ENCODE measurements around the gene UQCRC2.

UQCRC2 gene

DNA sequence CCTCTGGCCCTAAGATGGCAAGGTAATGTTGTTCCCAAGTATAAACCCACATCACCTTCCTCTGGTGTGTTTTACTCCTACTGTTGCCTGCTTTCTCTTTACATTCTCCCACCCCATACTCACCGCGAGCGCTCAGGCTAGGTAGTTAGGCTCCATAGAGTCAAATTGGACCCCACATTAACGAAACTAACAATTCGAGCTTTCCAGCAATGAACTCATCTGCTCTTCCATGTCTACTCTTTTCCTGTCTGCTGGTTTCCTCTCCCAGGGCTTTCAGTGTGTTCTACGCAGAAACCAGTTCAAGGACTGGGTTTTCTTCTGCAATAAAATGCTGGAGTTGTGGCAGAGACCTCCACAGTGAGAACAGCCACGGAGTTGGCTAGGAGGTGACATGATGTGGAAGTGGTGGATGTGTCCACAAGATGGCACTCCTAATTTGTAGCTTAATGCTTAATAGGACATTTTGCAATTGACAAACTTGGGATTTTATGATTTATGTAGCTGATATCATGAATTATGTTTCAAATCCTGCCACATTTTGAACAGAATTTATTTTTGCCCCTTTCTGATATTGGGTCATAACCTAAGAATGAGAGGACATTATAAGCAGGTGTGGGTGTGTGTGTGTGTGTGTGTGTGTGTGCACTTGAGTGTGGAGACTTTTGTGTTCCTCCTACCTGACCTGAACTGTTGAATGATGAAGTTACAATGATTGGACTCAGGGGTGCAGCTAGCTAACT is 2.2 kb upstream of the UQCRC2 start:
- 82 to 89% methylated on average over 7 of the region's 7 CpGs for WGBS, 2 experiments
- H3K4me3 ChIP-seq (ENCODE audit: insufficient read depth, low read depth, low read length), result no peak overlapping the region
- no peak overlapping the region for H3K27ac ChIP-seq (ENCODE audit: insufficient read depth, low read depth, low read length, poor library complexity, severe bottlenecking)
- H3K9me3 ChIP-seq (ENCODE audit: control insufficient read depth, low read length), result no peaks in the 10 kb centered on the region
- H3K36me3 ChIP-seq (ENCODE audit: control insufficient read depth, insufficient read depth, low read length), result no peaks in the 10 kb centered on the region
- peaks cover 7% of the 10 kb centered on the region for H3K4me1 ChIP-seq (ENCODE audit: control insufficient read depth, insufficient read depth, low read length)
- no peaks in the 10 kb centered on the region for H3K27me3 ChIP-seq (ENCODE audit: control insufficient read depth, insufficient read depth, low read length, poor library complexity, severe bottlenecking)

DNA sequence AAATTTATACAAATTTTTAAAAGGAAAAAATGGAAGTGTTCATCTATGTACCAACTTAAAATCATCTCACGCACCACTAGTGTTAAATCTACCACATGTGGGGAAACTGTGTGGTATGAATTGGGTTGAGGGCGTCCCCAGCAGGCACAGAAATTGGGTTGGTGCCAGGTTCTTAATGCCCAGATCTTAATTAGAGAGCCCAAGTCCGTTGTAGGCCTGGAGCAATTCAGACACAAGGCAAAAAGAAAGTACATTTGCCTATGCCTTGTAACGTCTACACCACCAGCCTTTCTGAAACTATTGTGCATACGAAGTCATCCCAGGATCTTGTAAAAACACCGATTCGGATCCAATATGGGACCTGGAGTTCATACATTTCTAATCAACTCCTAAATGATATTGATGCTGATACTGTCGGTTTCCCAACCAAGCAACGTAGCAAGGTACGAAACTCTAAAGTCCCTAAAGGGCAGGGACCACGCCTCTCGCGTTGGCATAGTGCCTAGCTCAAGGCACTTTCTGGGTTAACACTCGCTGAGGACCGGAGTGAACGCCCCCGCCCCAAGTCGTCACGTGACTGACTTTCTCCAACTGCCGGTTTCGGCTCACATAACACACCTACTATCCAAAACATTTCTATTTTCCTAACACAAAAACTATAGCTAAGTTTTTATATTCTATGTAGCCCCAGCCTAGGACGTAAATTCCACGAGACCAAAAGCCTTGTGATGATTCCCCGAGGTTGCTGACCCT is 945 bp upstream of the UQCRC2 start:
- WGBS, 2 experiments, result 5 to 6% methylated on average over 23 of the region's 24 CpGs

DNA sequence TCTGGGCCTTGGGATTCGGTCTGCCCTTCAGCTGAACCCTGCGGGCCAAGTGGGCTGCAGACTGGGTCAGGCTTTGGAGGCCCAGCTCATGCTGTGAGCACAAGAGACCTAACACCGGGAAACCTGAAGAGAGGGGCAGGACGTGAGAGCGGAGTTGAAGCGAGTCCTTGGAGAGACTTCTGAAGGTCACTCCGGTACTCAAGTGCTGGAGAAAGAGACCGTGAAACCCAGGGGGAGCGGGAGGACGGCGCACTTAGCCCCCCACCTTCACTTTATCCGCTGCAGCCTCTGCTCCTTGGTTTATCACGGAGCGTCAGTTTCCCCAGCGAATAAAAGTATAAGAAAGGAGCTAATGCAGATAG is 361 bp downstream of the UQCRC2 start:
- 0 to 1% methylated on average over 15 of the region's 15 CpGs for WGBS, 2 experiments
- peak overlapping the region; percentile 98 for H3K27ac ChIP-seq (ENCODE audit: insufficient read depth, low read depth, low read length, poor library complexity, severe bottlenecking)
- no peaks in the 10 kb centered on the region for H3K27me3 ChIP-seq (ENCODE audit: control insufficient read depth, insufficient read depth, low read length, poor library complexity, severe bottlenecking)
- peak overlapping the region; percentile 77 for H3K4me3 ChIP-seq (ENCODE audit: insufficient read depth, low read depth, low read length)
- no peaks in the 10 kb centered on the region for H3K9me3 ChIP-seq (ENCODE audit: control insufficient read depth, low read length)
- peaks cover 7% of the 10 kb centered on the region for H3K4me1 ChIP-seq (ENCODE audit: control insufficient read depth, insufficient read depth, low read length)
- H3K36me3 ChIP-seq (ENCODE audit: control insufficient read depth, insufficient read depth, low read length), result peaks cover 4% of the 10 kb centered on the region

More for the DNA sequence above, 945 bp upstream of the UQCRC2 start:
- H3K9me3 ChIP-seq (ENCODE audit: control insufficient read depth, low read length), result no peaks in the 10 kb centered on the region
- H3K4me3 ChIP-seq (ENCODE audit: insufficient read depth, low read depth, low read length), result peak overlapping the region; percentile 77
- H3K27ac ChIP-seq (ENCODE audit: insufficient read depth, low read depth, low read length, poor library complexity, severe bottlenecking), result peak overlapping the region; percentile 98
- H3K27me3 ChIP-seq (ENCODE audit: control insufficient read depth, insufficient read depth, low read length, poor library complexity, severe bottlenecking), result no peaks in the 10 kb centered on the region
- peaks cover 7% of the 10 kb centered on the region for H3K4me1 ChIP-seq (ENCODE audit: control insufficient read depth, insufficient read depth, low read length)
- H3K36me3 ChIP-seq (ENCODE audit: control insufficient read depth, insufficient read depth, low read length), result peaks cover 4% of the 10 kb centered on the region

GRCh38 chr16:21957714-21958346 is 4.7 kb downstream of the UQCRC2 start:
- Histone ChIP-seq H3K4me1 (ENCODE audit: control insufficient read depth, insufficient read depth, low read length) (peaks cover 7% of the 10 kb centered on the region), H3K4me3 (ENCODE audit: insufficient read depth, low read depth, low read length) (no peak overlapping the region), H3K9me3 (ENCODE audit: control insufficient read depth, low read length) (no peaks in the 10 kb centered on the region), H3K36me3 (ENCODE audit: control insufficient read depth, insufficient read depth, low read length) (peaks cover 26% of the 10 kb centered on the region), H3K27me3 (ENCODE audit: control insufficient read depth, insufficient read depth, low read length, poor library complexity, severe bottlenecking) (no peaks in the 10 kb centered on the region), H3K27ac (ENCODE audit: insufficient read depth, low read depth, low read length, poor library complexity, severe bottlenecking) (no peak overlapping the region)
- 100% methylated on average over 1 of the region's 1 CpG; no CpG with 5 or more reads in 1 of the 2 experiments for WGBS, 2 experiments

DNA sequence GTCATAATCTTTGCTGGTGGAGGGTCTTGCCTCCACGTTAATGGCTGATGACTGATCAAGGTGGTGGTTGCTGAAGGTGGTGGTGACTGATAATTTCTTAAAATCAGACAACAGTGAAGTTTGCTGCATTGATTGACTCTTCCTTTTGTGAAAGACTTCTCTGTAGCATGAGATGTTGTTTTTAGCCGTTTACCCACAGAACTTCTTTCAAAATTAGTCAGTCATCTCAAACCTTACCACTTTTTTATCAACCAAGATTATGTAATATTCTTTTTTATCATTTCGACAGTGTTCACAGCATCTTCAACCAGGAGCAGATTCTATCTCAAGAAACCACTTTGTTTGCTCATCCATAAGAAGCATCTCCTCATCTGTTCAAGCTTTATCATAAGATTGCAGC is 5.9 kb downstream of the UQCRC2 start:
- 91 to 93% methylated on average over 3 of the region's 3 CpGs for WGBS, 2 experiments
- no peaks in the 10 kb centered on the region for H3K9me3 ChIP-seq (ENCODE audit: control insufficient read depth, low read length)
- no peak overlapping the region for H3K4me3 ChIP-seq (ENCODE audit: insufficient read depth, low read depth, low read length)
- peaks cover 7% of the 10 kb centered on the region for H3K4me1 ChIP-seq (ENCODE audit: control insufficient read depth, insufficient read depth, low read length)
- H3K27ac ChIP-seq (ENCODE audit: insufficient read depth, low read depth, low read length, poor library complexity, severe bottlenecking), result no peak overlapping the region
- no peaks in the 10 kb centered on the region for H3K27me3 ChIP-seq (ENCODE audit: control insufficient read depth, insufficient read depth, low read length, poor library complexity, severe bottlenecking)
- H3K36me3 ChIP-seq (ENCODE audit: control insufficient read depth, insufficient read depth, low read length), result peaks cover 26% of the 10 kb centered on the region

- H3K27ac ChIP-seq (ENCODE audit: insufficient read depth, low read depth, low read length, poor library complexity, severe bottlenecking), result no peak overlapping the region
- no peaks in the 10 kb centered on the region for H3K4me1 ChIP-seq (ENCODE audit: control insufficient read depth, insufficient read depth, low read length)
- no peak overlapping the region for H3K4me3 ChIP-seq (ENCODE audit: insufficient read depth, low read depth, low read length)
- 95 to 98% methylated on average over 5 of the region's 5 CpGs for WGBS, 2 experiments
- no peaks in the 10 kb centered on the region for H3K27me3 ChIP-seq (ENCODE audit: control insufficient read depth, insufficient read depth, low read length, poor library complexity, severe bottlenecking)
- peaks cover 46% of the 10 kb centered on the region for H3K36me3 ChIP-seq (ENCODE audit: control insufficient read depth, insufficient read depth, low read length)
- H3K9me3 ChIP-seq (ENCODE audit: control insufficient read depth, low read length), result no peaks in the 10 kb centered on the region
Measured at GRCh38 chr16:21962475-21962874, 9.3 kb downstream of the UQCRC2 start.

- Histone ChIP-seq H3K27ac (ENCODE audit: insufficient read depth, low read depth, low read length, poor library complexity, severe bottlenecking) (no peak overlapping the region), H3K9me3 (ENCODE audit: control insufficient read depth, low read length) (no peaks in the 10 kb centered on the region), H3K36me3 (ENCODE audit: control insufficient read depth, insufficient read depth, low read length) (peaks cover 49% of the 10 kb centered on the region), H3K4me3 (ENCODE audit: insufficient read depth, low read depth, low read length) (no peak overlapping the region), H3K27me3 (ENCODE audit: control insufficient read depth, insufficient read depth, low read length, poor library complexity, severe bottlenecking) (no peaks in the 10 kb centered on the region), H3K4me1 (ENCODE audit: control insufficient read depth, insufficient read depth, low read length) (no peaks in the 10 kb centered on the region)
- 93 to 96% methylated on average over 3 of the region's 3 CpGs for WGBS, 2 experiments
Measured at GRCh38 chr16:21963887-21964286, 10.7 kb downstream of the UQCRC2 start.

DNA sequence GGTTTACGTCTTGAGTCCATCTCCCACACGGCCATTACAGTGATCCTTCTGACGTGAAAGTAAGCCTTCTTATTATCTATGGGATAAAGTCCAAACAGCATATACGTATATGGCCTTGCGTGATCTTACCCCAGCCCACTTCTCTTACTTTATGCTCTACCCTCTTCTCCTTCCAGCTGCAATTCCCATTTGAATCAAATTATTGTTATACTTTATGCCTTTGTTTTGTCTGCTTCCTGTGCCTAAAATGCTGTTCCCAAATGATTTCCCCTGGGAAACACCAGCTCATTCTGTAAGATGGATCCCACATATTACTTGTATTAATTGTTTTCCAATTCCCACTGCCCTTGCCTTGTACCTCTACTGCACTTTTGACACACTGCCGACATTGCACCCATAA is 11.2 kb downstream of the UQCRC2 start:
- no peak overlapping the region for H3K27ac ChIP-seq (ENCODE audit: insufficient read depth, low read depth, low read length, poor library complexity, severe bottlenecking)
- H3K9me3 ChIP-seq (ENCODE audit: control insufficient read depth, low read length), result no peaks in the 10 kb centered on the region
- H3K36me3 ChIP-seq (ENCODE audit: control insufficient read depth, insufficient read depth, low read length), result peaks cover 49% of the 10 kb centered on the region
- H3K4me3 ChIP-seq (ENCODE audit: insufficient read depth, low read depth, low read length), result no peak overlapping the region
- 97 to 98% methylated on average over 6 of the region's 6 CpGs for WGBS, 2 experiments
- H3K27me3 ChIP-seq (ENCODE audit: control insufficient read depth, insufficient read depth, low read length, poor library complexity, severe bottlenecking), result no peaks in the 10 kb centered on the region
- H3K4me1 ChIP-seq (ENCODE audit: control insufficient read depth, insufficient read depth, low read length), result no peaks in the 10 kb centered on the region

GRCh38 chr16:21971856-21972255 is 18.7 kb downstream of the UQCRC2 start:
- WGBS, 2 experiments, result 93% methylated on average over 4 of the region's 4 CpGs
- Histone ChIP-seq H3K4me3 (ENCODE audit: insufficient read depth, low read depth, low read length) (no peak overlapping the region), H3K36me3 (ENCODE audit: control insufficient read depth, insufficient read depth, low read length) (peaks cover 50% of the 10 kb centered on the region)

GRCh38 chr16:21973945-21974344 is 20.8 kb downstream of the UQCRC2 start:
- Histone ChIP-seq H3K36me3 (ENCODE audit: control insufficient read depth, insufficient read depth, low read length) (peaks cover 57% of the 10 kb centered on the region), H3K4me3 (ENCODE audit: insufficient read depth, low read depth, low read length) (no peak overlapping the region), H3K27ac (ENCODE audit: insufficient read depth, low read depth, low read length, poor library complexity, severe bottlenecking) (no peak overlapping the region), H3K27me3 (ENCODE audit: control insufficient read depth, insufficient read depth, low read length, poor library complexity, severe bottlenecking) (no peaks in the 10 kb centered on the region), H3K9me3 (ENCODE audit: control insufficient read depth, low read length) (no peaks in the 10 kb centered on the region), H3K4me1 (ENCODE audit: control insufficient read depth, insufficient read depth, low read length) (no peaks in the 10 kb centered on the region)
- 90 to 100% methylated on average over 2 of the region's 2 CpGs for WGBS, 2 experiments

More at GRCh38 chr16:21971856-21972255, 18.7 kb downstream of the UQCRC2 start:
- no peaks in the 10 kb centered on the region for H3K4me1 ChIP-seq (ENCODE audit: control insufficient read depth, insufficient read depth, low read length)
- H3K27me3 ChIP-seq (ENCODE audit: control insufficient read depth, insufficient read depth, low read length, poor library complexity, severe bottlenecking), result no peaks in the 10 kb centered on the region
- no peaks in the 10 kb centered on the region for H3K9me3 ChIP-seq (ENCODE audit: control insufficient read depth, low read length)
- no peak overlapping the region for H3K27ac ChIP-seq (ENCODE audit: insufficient read depth, low read depth, low read length, poor library complexity, severe bottlenecking)
